ENCODE results near the gene MIA3.

GRCh38 chr1:222663431-222663934, 45.6 kb downstream of the MIA3 start:
- TF ChIP-seq ZNF274 (IDR thresholded peaks at IDR 0.05; ENCODE audit: low read depth, low read length) (no peak), YY1 (IDR thresholded peaks at IDR 0.05; ENCODE audit: insufficient read depth, insufficient read length) (no peak)
